WERI-Rb-1 (cell line): Measurements from ENCODE around the gene TCF3.

Experiments used
- DNase-seq: peaks from one replicate; pipeline ENCODE4 v3.0.0-alpha.2; 2020
- H3K27ac ChIP-seq: fragments of 250-450 bp; sonication (Bioruptor Pico); 2 replicates; pipeline ENCODE4 v1.5.1; 2020; ENCODE audit warnings: mild to moderate bottlenecking, moderate library complexity
- H3K27me3 ChIP-seq: fragments of 250-450 bp; sonication (Bioruptor Pico); 2 replicates; pipeline ENCODE4 v1.5.1; 2021; ENCODE audit warnings: mild to moderate bottlenecking, low read depth, moderate library complexity; ENCODE audit not compliant: insufficient read depth, severe bottlenecking
- H3K36me3 ChIP-seq: fragments of 250-450 bp; sonication (Bioruptor Pico); 2 replicates; pipeline ENCODE4 v1.5.1; 2020; ENCODE audit warnings: mild to moderate bottlenecking, moderate library complexity
- H3K4me3 ChIP-seq: 2 replicates; pipeline ENCODE4 v1.5.1; 2011; ENCODE audit warnings: low read depth, mild to moderate bottlenecking, control low read depth, low read length
- H3K9me3 ChIP-seq: fragments of 250-450 bp; sonication (Bioruptor Pico); 2 replicates; pipeline ENCODE4 v1.5.1; 2021; ENCODE audit warnings: mild to moderate bottlenecking, moderate library complexity; ENCODE audit not compliant: severe bottlenecking
- TF ChIP-seq, protein P1 (sequence below): IDR thresholded peaks from 2 replicates; pipeline ENCODE4 v1.5.1; 2011; ENCODE audit warnings: low read depth, mild to moderate bottlenecking, control low read depth, inconsistent platforms, low read length

TCF3 gene

DNA sequence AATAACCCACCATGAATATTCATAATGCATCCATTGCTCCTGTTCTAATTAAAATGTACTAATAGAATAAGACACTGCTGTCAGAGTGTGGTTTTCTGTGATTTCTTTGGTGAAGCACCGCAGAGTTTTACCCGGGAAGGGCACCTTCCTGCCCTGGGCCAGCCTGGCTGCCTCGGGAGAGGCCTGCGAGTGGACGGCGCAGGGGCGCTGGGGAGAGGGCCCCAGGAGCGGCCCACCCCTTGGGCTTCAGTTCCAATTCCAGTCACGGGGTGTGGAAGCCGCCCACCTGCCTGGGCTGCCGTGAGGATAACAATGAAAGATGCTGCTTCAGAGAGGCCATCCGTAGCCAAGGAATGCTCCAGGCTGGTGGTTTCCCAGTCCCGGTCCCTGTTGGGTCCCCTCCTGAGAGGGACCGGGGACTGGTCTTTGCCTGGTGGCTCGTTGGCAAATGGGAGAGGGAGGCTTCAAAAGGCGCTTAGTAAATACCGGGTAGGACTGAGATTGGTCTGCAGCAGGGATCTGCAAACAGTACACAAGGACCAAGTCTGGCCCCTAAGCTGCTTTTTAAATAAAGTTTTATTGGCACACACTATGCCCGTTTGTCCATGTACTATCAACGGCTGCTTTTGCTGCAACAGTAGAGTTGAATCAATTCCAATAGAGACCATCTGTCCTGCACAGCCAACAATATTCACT is 18.0 kb downstream of the TCF3 start:
- H3K36me3 ChIP-seq: peaks cover 82% of the 10 kb centered on the region
- H3K27me3 ChIP-seq: no peaks in the 10 kb centered on the region
- H3K4me3 ChIP-seq: no peak overlapping the region
- H3K27ac ChIP-seq: no peak overlapping the region
- TF ChIP-seq, protein P1, sequence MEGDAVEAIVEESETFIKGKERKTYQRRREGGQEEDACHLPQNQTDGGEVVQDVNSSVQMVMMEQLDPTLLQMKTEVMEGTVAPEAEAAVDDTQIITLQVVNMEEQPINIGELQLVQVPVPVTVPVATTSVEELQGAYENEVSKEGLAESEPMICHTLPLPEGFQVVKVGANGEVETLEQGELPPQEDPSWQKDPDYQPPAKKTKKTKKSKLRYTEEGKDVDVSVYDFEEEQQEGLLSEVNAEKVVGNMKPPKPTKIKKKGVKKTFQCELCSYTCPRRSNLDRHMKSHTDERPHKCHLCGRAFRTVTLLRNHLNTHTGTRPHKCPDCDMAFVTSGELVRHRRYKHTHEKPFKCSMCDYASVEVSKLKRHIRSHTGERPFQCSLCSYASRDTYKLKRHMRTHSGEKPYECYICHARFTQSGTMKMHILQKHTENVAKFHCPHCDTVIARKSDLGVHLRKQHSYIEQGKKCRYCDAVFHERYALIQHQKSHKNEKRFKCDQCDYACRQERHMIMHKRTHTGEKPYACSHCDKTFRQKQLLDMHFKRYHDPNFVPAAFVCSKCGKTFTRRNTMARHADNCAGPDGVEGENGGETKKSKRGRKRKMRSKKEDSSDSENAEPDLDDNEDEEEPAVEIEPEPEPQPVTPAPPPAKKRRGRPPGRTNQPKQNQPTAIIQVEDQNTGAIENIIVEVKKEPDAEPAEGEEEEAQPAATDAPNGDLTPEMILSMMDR: no peak
- no peak for DNase-seq
- no peaks in the 10 kb centered on the region for H3K9me3 ChIP-seq

DNA sequence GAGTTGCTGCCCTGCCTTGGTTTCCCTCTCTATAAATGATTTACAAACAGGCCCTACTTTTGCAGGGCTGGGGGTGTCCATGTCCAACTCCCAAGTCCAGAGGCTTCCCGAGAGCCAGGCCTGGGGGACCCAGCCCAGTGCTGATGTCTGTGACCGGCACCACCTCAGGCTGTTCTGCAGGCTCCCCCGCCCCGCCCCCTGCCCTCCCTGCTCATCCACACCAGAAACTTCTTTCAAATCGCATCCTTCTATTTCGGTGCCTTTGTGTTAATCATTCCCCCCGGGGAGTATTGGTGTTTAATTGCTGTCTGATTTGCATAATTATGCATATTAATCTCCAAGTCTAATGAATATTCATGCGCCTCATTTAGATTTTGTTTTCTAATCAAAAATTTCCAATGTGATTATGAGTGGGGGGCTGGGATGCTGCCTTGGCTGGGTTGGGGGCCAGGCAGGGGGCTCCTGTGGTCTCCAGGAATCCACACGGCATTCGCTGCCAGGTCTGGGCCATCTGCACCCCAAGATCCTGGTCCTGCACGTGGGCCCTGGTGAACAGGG is 19.1 kb downstream of the TCF3 start:
- H3K36me3 ChIP-seq: peaks cover 71% of the 10 kb centered on the region
- H3K9me3 ChIP-seq: no peaks in the 10 kb centered on the region
- no peak overlapping the region for H3K27ac ChIP-seq
- H3K27me3 ChIP-seq: no peaks in the 10 kb centered on the region
- no peak for DNase-seq
- TF ChIP-seq, protein P1: no peak
- H3K4me3 ChIP-seq: no peak overlapping the region

DNA sequence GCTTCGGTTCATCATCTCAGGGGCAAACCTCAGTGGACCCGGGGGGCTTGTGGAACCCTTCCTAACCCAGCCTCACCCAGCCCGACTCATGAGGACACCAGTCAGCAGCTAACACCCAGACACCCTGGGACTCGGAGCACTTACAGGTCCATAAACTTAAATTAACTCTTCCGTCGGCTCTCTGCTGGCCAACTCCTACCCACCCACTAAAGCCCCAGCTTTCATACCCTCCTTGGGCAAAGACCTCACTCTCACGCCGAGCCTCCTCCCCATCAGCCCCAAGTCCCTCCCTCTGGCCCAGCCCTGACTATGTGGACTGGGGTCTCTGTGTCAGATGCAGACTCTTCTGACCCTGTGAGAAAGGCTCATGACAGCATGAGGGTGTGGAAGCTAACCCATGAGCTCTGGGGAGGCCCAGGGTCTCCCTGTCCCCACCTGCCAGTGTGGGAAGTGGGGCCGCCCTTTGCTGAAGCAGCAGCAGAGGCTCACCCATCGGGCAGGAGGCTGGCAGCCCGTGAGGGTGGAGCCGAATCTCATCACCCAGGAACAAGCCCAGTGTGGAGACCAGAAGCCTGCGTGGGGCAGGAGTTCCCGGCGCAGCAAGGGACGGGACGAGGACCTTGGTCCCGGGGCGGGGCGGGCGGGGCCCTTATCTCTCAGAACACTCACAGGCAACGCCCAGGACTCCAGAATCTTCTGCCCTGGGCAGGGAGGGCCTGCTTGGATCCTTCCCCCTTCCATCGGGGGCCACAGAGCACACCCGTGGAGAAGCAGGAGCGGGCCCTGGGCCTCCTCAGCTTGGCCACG is 19.8 kb downstream of the TCF3 start:
- no peaks in the 10 kb centered on the region for H3K27me3 ChIP-seq
- H3K36me3 ChIP-seq: peaks cover 66% of the 10 kb centered on the region
- no peak for DNase-seq
- H3K9me3 ChIP-seq: no peaks in the 10 kb centered on the region
- H3K4me3 ChIP-seq: no peak overlapping the region
- TF ChIP-seq, protein P1: no peak
- H3K27ac ChIP-seq: no peak overlapping the region

DNA sequence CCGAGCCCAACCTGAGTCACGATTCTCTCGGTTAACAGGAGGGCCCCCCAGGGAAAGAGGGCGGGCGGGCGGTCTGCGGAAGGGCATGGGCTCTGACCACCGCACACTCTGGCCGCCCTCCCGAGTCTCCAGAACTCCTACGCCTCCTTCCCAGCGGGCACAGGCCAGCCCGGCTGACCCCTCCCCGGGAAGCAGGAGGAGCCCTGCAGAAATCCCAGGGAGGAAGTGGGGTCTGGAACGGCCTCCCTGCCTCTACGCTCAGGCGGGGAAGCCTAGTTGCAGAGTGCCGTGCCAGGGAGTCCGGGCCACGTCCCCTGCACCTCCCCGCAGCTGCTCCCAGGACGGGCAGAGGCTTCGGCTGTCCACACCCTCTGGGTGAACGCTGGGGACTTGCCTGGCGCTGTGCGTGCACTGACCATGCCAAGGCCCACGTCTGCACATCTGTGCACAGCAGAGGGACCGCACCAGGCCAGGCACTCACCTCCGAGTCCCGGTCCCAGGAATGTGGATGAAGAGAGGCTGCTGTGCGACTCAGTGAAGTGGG is 20.8 kb downstream of the TCF3 start:
- H3K4me3 ChIP-seq: no peak overlapping the region
- H3K36me3 ChIP-seq: peaks cover 62% of the 10 kb centered on the region
- no peaks in the 10 kb centered on the region for H3K27me3 ChIP-seq
- H3K9me3 ChIP-seq: no peaks in the 10 kb centered on the region
- DNase-seq: no peak
- TF ChIP-seq, protein P1: no peak
- H3K27ac ChIP-seq: no peak overlapping the region

DNA sequence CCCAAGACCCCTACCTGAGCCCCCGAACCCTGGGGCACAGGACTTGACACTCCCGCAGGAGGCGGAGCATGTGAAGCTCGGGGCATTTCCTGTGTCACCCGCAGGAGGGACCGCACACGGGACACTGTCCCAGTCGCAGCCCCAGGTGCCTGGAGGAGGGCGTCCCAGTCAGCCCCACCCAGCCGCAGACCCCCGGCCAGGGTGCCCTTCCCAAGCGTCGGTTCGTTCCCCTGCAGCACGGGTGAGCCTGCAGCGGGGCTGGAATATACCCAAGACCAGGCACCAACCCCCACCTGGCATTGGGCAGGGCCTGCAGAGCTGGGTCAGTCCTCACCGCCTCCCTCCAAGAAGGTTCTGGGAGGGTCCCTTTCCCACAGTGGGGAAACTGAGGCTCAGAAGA is 21.6 kb downstream of the TCF3 start:
- peaks cover 57% of the 10 kb centered on the region for H3K36me3 ChIP-seq
- H3K4me3 ChIP-seq: no peak overlapping the region
- no peaks in the 10 kb centered on the region for H3K27me3 ChIP-seq
- TF ChIP-seq, protein P1: no peak
- no peak overlapping the region for H3K27ac ChIP-seq
- H3K9me3 ChIP-seq: no peaks in the 10 kb centered on the region
- no peak for DNase-seq
